Measurements from ENCODE around the gene FAM131A.

GRCh38 chr3:184381261-184382224, 44.1 kb downstream of the FAM131A start:
- TF ChIP-seq CTCF (IDR thresholded peaks at IDR 0.05) (no peak), POLR2A (IDR thresholded peaks at IDR 0.05) (no peak), EP300 (IDR thresholded peaks at IDR 0.05) (no peak)
